Ishikawa (cell line): ENCODE data around the gene HAPLN3.

Experiments
- CEBPB ChIP-seq: IDR thresholded peaks from 2 replicates; pipeline ENCODE4 v1.6.1; 2012
- CREB1 ChIP-seq: IDR thresholded peaks from 2 replicates; pipeline ENCODE4 v1.6.1; 2012; ENCODE audit warnings: low read depth
- EGR1 ChIP-seq: IDR thresholded peaks from 2 replicates; pipeline ENCODE4 v1.6.1; 2012
- EP300 ChIP-seq: IDR thresholded peaks from 2 replicates; pipeline ENCODE4 v1.6.1; 2012; ENCODE audit warnings: borderline replicate concordance
- FOXM1 ChIP-seq: IDR thresholded peaks from 2 replicates; pipeline ENCODE4 v1.6.1; 2012; ENCODE audit warnings: low read depth, borderline replicate concordance
- NFIC ChIP-seq: IDR thresholded peaks from 2 replicates; pipeline ENCODE4 v1.6.1; 2012
- RAD21 ChIP-seq: IDR thresholded peaks from 2 replicates; pipeline ENCODE4 v1.6.1; 2012; ENCODE audit warnings: low read depth
- REST ChIP-seq: IDR thresholded peaks from 2 replicates; pipeline ENCODE4 v1.6.1; 2012; ENCODE audit warnings: low read depth, mild to moderate bottlenecking
- TAF1 ChIP-seq: IDR thresholded peaks from 2 replicates; pipeline ENCODE4 v1.6.1; 2012; ENCODE audit warnings: low read depth, mild to moderate bottlenecking
- TCF12 ChIP-seq: IDR thresholded peaks from 2 replicates; pipeline ENCODE4 v1.6.1; 2012; ENCODE audit warnings: low read depth
- TEAD4 ChIP-seq: IDR thresholded peaks from 2 replicates; pipeline ENCODE4 v1.6.1; 2012
- YY1 ChIP-seq: IDR thresholded peaks from 2 replicates; pipeline ENCODE4 v1.6.1; 2012; ENCODE audit warnings: low read depth
- ZBTB7A ChIP-seq: IDR thresholded peaks from 2 replicates; pipeline ENCODE4 v1.6.1; 2012; ENCODE audit warnings: low read depth
- TF ChIP-seq, protein P1 (sequence below): IDR thresholded peaks from 2 replicates; pipeline ENCODE4 v1.6.1; 2012
- TF ChIP-seq, protein P2 (sequence below): IDR thresholded peaks from 2 replicates; pipeline ENCODE4 v1.6.1; 2012

The HAPLN3 gene

GRCh38 chr15:88912500-88912921 is 17.2 kb upstream of the HAPLN3 start:
- no peak for TF ChIP-seq EP300
- TF ChIP-seq YY1: no peak

GRCh38 chr15:88911766-88912118 is 16.4 kb upstream of the HAPLN3 start:
- TF ChIP-seq CEBPB: no peak
- no peak for TF ChIP-seq ZBTB7A
- TF ChIP-seq, protein P1, sequence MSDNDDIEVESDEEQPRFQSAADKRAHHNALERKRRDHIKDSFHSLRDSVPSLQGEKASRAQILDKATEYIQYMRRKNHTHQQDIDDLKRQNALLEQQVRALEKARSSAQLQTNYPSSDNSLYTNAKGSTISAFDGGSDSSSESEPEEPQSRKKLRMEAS: no peak
- TF ChIP-seq RAD21: peak; percentile 16; the same call in 1 of the 2 replicates
- TF ChIP-seq EGR1: peak; percentile 76
- 0 out of 2 replicates have a peak, but pooled peaks have one; percentile 9 for TF ChIP-seq NFIC
- no peak for TF ChIP-seq TEAD4
- no peak for TF ChIP-seq TCF12
- TF ChIP-seq, protein P2, sequence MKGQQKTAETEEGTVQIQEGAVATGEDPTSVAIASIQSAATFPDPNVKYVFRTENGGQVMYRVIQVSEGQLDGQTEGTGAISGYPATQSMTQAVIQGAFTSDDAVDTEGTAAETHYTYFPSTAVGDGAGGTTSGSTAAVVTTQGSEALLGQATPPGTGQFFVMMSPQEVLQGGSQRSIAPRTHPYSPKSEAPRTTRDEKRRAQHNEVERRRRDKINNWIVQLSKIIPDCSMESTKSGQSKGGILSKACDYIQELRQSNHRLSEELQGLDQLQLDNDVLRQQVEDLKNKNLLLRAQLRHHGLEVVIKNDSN: no peak
- no peak for TF ChIP-seq CREB1
- TF ChIP-seq TAF1: 0 out of 2 replicates have a peak, but pooled peaks have one; percentile 11
- TF ChIP-seq REST: no peak
- no peak for TF ChIP-seq FOXM1
- TF ChIP-seq YY1: no peak
- no peak for TF ChIP-seq EP300

DNA sequence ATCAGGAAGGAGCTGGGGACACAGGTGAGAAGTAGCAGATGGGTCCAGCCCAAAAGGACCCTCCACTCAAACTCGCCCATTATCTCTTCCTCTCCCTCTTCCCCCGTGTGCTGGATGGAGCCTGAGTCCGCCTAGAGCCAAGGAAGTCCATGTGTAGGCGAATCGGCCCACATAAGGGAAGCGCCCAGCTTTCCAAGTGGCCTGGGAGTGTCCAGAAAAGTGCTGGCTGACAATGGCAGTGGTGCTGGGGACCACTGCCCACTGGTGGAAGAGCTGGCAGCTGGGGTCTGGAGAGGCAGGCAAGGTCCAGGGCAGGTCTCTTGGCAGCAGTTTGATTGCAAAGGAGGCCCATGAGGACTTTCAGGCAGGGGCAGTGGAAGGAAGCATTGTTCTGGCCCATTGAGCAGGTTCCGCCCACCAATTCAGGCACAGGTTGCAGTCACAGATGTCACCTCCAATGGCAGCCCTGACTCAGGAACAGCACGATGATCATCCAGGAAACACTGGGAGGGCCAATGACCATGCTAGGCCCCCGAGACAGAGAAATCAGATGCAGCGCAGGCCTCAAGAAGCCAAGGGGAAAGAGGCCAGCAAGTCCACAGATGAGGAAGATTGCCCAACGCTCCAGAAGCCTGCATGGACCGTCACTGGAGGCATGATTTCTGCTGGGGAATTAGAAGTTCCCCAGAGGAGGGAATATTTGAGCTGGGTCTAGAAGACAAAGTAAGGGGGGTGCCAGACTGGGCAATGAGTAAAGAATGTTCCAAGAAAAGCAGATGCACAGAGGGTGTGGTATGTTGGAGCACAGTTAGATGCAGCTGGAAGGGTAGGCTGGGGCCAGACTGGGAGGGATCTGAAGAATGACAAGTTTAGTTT is 14.8 kb upstream of the HAPLN3 start:
- TF ChIP-seq, protein P1: peak; percentile 73
- TF ChIP-seq TEAD4 (peak; percentile 6; the same call in 1 of the 2 replicates), EP300 (peak; percentile 62; the same call in 1 of the 2 replicates), CEBPB (peak; percentile 70; the same call in 1 of the 2 replicates), TAF1 (peak; percentile 21; the same call in 1 of the 2 replicates), TCF12 (0 out of 2 replicates have a peak, but pooled peaks have one; percentile 52), CREB1 (no peak), NFIC (no peak)

DNA sequence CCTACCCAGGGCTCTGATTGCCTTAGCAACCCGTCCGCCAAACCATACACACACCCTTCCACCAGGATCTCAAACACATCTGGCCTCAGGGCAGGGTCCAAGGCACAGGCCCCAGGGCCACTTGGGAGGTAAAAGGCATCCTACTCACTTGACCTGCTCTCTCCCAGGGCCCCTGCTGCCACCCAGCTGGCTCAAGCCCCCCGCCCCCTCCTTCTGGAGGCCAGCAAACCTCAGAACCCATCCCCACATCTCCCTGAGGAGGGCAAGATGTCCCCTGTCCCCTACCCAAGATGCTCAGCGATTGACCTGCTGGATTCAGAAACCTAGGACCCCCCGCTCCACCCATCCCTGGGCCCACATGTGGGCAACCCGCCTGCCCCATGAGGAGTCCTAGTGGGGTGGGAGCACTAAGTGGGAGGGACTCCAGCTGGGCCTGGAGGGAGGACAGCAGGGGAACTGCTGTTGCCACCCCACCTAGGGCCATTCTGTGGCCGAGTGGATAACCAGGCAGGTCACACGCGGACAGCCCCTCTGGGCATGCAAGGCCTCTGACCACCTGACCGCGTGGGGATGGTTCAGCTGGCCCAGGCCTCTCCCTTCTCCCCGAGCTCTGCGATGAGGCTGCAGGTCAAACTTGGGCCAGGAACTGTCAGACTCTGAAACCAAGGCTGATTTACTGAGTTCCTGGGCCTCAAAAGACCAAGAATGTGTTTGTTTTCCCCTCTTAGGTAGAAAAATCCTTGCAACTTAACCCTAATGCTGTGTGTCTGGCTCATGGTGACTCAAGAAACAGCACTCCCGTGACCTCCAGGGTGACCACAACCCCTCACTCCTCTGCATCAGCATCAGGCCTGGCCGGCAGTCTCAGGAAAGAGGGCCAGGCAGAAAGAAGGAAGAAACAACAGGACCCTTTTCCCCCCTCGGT is 13.6 kb upstream of the HAPLN3 start:
- no peak for TF ChIP-seq NFIC
- TF ChIP-seq TEAD4: 0 out of 2 replicates have a peak, but pooled peaks have one; percentile 5

GRCh38 chr15:88908123-88908522 is 12.8 kb upstream of the HAPLN3 start:
- TF ChIP-seq ZBTB7A (no peak), YY1 (no peak), EP300 (no peak), TEAD4 (no peak), FOXM1 (no peak), REST (no peak), TAF1 (no peak), EGR1 (no peak), RAD21 (no peak), CEBPB (no peak), TCF12 (no peak), NFIC (no peak), CREB1 (no peak)
- TF ChIP-seq, protein P2: no peak
- TF ChIP-seq, protein P1: no peak
